ELR (cell line): ENCODE results near the gene KIF6.

ENCODE experiments used
- DNase-seq: peaks from one replicate; pipeline ENCODE4 v3.0.0-alpha.2; 2015; ENCODE audit warnings: low read depth

Gene KIF6

DNA sequence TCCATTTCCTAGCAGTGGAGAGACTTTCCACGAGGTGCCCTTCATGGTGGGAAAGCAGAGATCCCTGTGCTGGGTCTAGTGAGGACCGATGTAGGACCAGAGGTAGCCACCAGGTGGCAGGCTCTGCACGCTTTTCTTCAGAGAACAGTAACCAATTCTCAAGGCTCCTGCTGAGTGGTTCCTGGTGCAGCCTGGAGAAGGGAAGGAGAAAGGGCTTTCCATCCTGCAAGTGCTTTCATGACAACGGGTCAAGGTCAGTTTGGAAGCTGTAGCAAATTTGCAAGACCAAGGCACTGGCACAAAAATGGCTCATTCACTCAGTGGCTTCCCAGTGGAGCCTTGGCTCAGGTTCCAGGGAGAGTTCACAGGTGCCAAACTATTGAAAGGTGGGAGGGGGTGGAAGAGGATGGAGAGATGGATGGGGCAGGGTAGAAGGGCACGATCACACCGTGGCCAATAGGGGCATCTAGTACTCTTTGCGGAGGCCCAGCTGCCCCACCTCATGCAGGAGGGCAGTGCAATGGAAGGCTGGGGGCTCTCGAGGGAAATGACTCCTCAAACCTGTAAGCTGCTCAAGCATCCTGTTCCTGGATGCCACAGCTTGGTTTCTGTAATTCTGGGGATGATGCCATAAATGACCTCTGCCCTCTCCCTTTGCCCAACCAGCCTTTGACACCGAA, 377.2 kb downstream of the KIF6 start:
- DNase-seq = peak; percentile 63

DNA sequence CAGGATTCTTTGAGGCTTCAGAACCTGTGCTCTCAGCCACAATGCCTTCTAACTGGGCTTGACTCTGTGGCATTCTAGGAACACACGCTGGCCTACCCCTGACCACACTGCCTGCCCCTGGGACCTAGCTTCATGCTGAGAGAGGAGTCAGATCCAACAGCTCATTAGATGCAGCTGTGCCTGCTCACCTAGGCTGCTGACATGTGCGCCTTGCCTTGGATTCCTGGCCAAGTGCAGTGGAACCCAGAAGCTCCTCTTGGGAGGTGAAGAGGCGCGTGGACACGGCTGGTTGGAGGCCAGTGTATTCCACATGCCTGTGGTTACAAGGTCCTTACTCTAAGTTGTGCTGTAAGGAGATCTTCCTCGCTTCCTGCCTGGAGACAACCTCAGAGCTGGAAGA, 378.0 kb downstream of the KIF6 start:
- DNase-seq = no peak

DNA sequence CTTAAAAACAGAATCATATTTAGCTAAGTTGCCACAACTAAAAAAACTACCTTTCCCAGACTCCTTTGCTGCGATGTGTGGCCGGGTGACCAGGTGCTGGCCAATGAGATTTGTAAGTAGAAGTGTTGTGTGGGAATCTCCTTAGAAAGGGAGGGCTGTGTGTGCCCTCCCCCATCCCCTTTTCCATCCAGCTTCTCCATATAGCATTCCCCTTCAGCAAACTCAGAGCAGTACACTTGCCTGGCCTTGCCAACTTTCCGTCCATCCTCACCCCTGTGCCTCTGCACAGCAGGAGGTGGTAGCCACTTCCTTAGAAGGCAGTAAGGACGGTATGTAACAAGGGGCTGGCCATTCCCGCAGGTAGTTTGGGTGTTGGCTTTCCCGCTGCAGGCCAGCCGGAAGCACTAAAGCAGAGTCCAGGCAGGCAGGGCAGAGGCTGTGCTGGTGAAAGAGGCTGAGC, 380.4 kb downstream of the KIF6 start:
- DNase-seq = no peak

DNA sequence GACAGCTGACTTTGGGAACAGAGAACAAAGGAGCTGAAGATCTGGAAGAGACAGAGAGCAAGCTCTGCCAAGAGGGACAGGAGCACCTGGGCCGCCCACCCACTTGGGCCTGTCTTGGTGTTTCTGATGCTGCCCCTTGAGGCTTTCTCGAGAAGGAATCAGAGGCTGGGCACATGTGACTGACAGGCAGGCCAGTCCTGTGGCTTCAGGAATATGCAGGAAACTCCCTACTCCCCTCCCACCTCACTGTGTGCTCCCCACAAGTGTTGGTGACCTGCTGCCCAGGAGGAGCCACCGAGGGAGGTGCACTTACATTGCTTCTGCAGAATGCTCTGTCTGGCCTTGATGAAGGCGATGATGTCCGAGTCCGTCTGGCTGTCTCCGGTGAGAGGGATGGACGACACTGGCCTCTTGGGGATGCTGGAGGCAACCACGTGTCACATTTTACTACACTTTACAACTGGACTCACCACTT, 381.8 kb downstream of the KIF6 start:
- DNase-seq = no peak

GRCh38 chr6:39342692-39343395, 382.4 kb downstream of the KIF6 start:
- no peak for DNase-seq

- DNase-seq = no peak
These were observed 383.3 kb downstream of the KIF6 start for GRCh38 chr6:39341937-39342336.

DNA sequence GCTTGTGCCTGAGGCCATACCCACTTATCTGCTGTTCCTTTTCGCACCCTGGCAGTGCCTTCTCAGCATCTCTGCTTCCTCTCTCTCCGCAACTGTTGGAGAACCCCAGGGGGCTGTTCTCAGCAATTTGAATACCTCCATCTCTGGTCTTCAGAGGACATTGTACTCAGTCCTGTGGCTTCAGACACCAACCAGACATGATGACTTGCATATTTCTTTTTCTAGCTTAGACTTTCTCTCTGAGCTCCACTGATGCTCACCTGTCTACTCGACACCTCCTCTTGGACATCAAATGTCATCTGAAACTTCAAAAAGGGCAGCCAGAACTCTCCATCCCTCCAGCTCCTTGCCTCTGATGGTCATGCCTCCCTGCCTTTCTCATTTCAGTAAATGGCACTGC, 383.9 kb downstream of the KIF6 start:
- DNase-seq = no peak

DNA sequence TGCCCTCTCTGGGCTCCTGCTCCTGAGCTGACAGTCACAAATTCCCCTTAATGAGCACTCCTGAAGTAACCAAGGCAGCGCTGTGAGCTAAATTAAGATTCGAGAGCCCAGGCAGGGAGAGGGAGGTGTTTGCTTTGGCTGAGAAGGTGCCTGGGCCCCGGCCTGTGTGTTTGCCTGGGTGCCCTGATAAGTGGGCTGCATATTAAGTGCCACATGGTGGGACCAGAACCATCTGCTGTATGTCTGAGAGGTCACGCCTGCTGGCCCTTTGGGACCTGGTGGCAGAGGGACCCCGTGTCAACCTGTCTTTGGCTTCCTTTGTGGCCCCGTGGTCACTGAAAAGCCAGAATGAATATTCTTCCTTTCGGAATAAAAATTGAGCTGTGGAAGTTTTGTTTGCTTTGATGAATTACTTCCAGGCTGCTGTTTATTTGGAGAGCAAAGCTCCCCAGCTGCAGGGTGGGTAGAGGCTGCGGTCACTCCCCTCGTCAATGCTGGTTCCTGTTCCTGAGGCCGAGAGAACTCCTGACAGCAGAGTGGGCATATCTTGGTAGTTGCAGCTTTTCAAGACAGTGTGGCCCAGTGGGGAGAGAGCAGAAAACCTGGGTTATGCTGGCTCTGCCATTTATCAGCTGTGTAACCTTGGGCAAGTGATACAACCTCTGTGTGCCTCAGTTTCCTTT, 385.2 kb downstream of the KIF6 start:
- no peak for DNase-seq

- no peak for DNase-seq
These were observed 385.9 kb downstream of the KIF6 start for GRCh38 chr6:39339096-39339867.

- no peak for DNase-seq
These were observed 386.8 kb downstream of the KIF6 start for GRCh38 chr6:39338397-39338796.

- DNase-seq = peak; percentile 49
These were observed 389.2 kb downstream of the KIF6 start for GRCh38 chr6:39335780-39336545.

GRCh38 chr6:39333644-39334438, 391.4 kb downstream of the KIF6 start:
- DNase-seq = no peak

DNA sequence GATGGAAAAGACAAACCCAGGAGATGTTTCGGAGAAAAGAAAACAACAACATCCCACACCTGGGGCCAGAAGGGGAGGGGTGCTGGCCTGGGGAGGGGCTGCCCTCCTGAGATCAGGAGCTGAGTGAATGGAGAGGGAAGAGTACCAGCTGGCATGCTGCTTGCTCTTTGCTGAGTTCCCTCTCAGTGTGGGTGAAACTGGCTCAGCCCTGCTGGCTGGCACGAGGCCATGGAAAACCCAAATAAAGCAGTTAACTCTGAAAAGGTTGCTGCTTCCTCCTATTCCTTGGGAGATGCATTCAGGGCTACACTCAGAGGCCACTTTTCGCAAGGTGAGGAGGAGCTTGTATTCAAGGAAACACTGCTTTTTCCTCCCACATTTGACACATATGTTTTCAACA, 394.7 kb downstream of the KIF6 start:
- no peak for DNase-seq

GRCh38 chr6:39330057-39330456, 395.2 kb downstream of the KIF6 start:
- DNase-seq = no peak

DNA sequence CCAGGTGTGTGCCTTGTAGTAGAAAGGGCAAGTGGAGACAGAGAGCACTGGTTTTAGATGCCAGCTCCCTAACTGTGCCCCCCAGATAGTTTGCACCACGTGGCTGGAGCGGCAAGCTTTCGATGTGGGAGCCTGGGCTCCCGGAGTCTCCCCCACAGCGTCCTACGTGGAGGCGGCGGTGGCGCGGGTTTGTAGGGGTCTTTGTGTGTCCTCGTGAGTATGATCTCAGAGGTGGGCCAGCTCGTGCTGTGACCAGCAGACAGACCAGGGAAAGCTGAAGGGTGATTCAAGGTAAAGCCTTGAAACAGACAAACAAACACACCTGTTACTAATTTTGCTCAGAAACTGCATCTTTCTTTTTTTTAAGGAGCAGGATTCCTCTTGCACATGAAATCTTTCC, 397.1 kb downstream of the KIF6 start:
- DNase-seq = no peak

- no peak for DNase-seq
These were observed 397.7 kb downstream of the KIF6 start for GRCh38 chr6:39327507-39327906.

GRCh38 chr6:39322306-39322850, 402.8 kb downstream of the KIF6 start, which contains the start of gene KCNK16:
KCNK16 (minus strand) TSS chr6:39322702; CDS start chr6:39322540, 162 bp downstream.
- no peak for DNase-seq

- DNase-seq = no peak
These were observed 403.4 kb downstream of the KIF6 start for GRCh38 chr6:39321761-39322160.

- DNase-seq = no peak
These were observed 404.7 kb downstream of the KIF6 start for GRCh38 chr6:39320363-39320984.
